HepG2 (cell line): ENCODE data around the gene GSS. TPM values are rescaled to one million over a fixed set of nuclear protein-coding genes. Genes with fewer than 3 reads are reported as not detected.

Experiments used
- ATAC-seq: fragments of 200-7000 bp; cut with Tn5 transposase; 3 replicates; pipeline ENCODE4 v1.9.1; 2020; ENCODE audit warnings: mild to moderate bottlenecking, moderate library complexity
- BruUV-seq: library from RNA; stranded (reverse); fragments of 400-500 nt; replicated peaks from 2 replicates; lab custom pipeline; 2021; lab: Mats Ljungman, UMichigan
- CTCF ChIA-PET: fragments of 300-600 bp; formaldehyde crosslinking; extraction: SDS; loops from one replicate; lab custom pipeline; 2021; ENCODE audit warnings: low total read pairs, inconsistent platforms, low intra/inter-chr PET ratio; lab: Yijun Ruan, JAX
- POLR2A ChIA-PET: fragments of 350-600 bp; sonication (Branson Sonifier 250); formaldehyde crosslinking; loops from one replicate; lab custom pipeline; 2020; ENCODE audit warnings: antibody characterized with exemption, inconsistent platforms; lab: Yijun Ruan, JAX
- DNase-seq: peaks from one replicate; pipeline ENCODE4 v3.0.0-alpha.2; 2015; ENCODE audit warnings: low spot score
- FAIRE-seq: peaks from 3 replicates; lab custom pipeline; 2011; peaks lifted over from hg19 to GRCh38; lab: Jason Lieb, UNC
- H2AFZ ChIP-seq: one replicate; pipeline ENCODE4 v1.6.1; 2011; ENCODE audit warnings: low read length, inconsistent platforms
- H3K27ac ChIP-seq: fragments of 300-600 bp; 3 replicates; pipeline ENCODE4 v1.8.0; 2011; ENCODE audit warnings: mixed run types, mild to moderate bottlenecking, mixed read lengths, low read length, inconsistent platforms; ENCODE audit not compliant: insufficient read depth; ENCODE audit errors: extremely low read length
- H3K27me3 ChIP-seq, 2 experiments: fragments of 200-600 bp in 1 of 2; 2 replicates in 1 of 2; 3 replicates in 1 of 2; pipeline versions ENCODE4 v1.6.0 to v1.8.0; 2011; ENCODE audit warnings: low read length in 2 of 2, mild to moderate bottlenecking in 2 of 2, moderate library complexity in 2 of 2, inconsistent platforms in 1 of 2; ENCODE audit not compliant: insufficient read depth in 2 of 2, control insufficient read depth in 1 of 2
- H3K36me3 ChIP-seq, 2 experiments: fragments of 200-600 bp in 1 of 2; replicated peaks in 1 of 2; 2 replicates in 1 of 2; 3 replicates in 1 of 2; pipeline versions ENCODE4 v1.5.1 to v1.8.0; 2011; ENCODE audit warnings: low read length in 2 of 2, inconsistent platforms in 1 of 2; ENCODE audit not compliant: insufficient read depth in 2 of 2, control insufficient read depth in 1 of 2
- H3K4me1 ChIP-seq: 2 replicates; pipeline ENCODE4 v1.5.1; 2012; ENCODE audit warnings: low read length, inconsistent platforms; ENCODE audit not compliant: insufficient read depth
- H3K4me2 ChIP-seq: 2 replicates; pipeline ENCODE4 v1.6.0; 2011; ENCODE audit warnings: low read depth, low read length, inconsistent platforms
- H3K4me3 ChIP-seq, 3 experiments: fragments of 200-600 bp in 1 of 3; sonication (generic), shearing (Covaris generic) in 1 of 3; replicated peaks in 1 of 3; 2 replicates each; pipeline ENCODE4 v1.5.1; 2011 to 2016; ENCODE audit warnings: low read length in 3 of 3, inconsistent platforms in 2 of 3, low read depth in 2 of 3, mild to moderate bottlenecking in 2 of 3, control low read depth in 1 of 3, mixed read lengths in 1 of 3; ENCODE audit not compliant: insufficient read depth in 1 of 3
- H3K79me2 ChIP-seq: one replicate; pipeline ENCODE4 v1.6.1; 2011; ENCODE audit warnings: low read length, inconsistent platforms; ENCODE audit not compliant: insufficient read depth
- H3K9ac ChIP-seq: 2 replicates; pipeline ENCODE4 v1.6.0; 2011; ENCODE audit warnings: mild to moderate bottlenecking, low read depth, low read length, inconsistent platforms; ENCODE audit not compliant: insufficient read depth
- H3K9me3 ChIP-seq: 2 replicates; pipeline ENCODE4 v1.5.1; 2012; ENCODE audit warnings: mild to moderate bottlenecking, low read length
- H4K20me1 ChIP-seq: 2 replicates; pipeline ENCODE4 v1.6.0; 2011; ENCODE audit warnings: inconsistent platforms, mild to moderate bottlenecking, low read length, moderate library complexity; ENCODE audit not compliant: insufficient read depth
- ARID2 ChIP-seq: sonication (generic); formaldehyde crosslinking; IDR thresholded peaks from 2 replicates; pipeline ENCODE4 v1.8.1; 2022; ENCODE audit warnings: mild to moderate bottlenecking, missing genetic modification reagents, borderline replicate concordance
- ARID4A ChIP-seq: sonication (generic); formaldehyde crosslinking; IDR thresholded peaks from 2 replicates; pipeline ENCODE4 v1.5.0; 2020; ENCODE audit warnings: mild to moderate bottlenecking, missing genetic modification reagents, borderline replicate concordance
- FOXC1 ChIP-seq: sonication (generic); formaldehyde crosslinking; IDR thresholded peaks from 2 replicates; pipeline ENCODE4 v1.8.0; 2022; ENCODE audit warnings: mild to moderate bottlenecking, missing genetic modification reagents, borderline replicate concordance
- FOXO1 ChIP-seq: sonication (generic); formaldehyde crosslinking; IDR thresholded peaks from 2 replicates; pipeline ENCODE4 v1.4.0; 2020; ENCODE audit warnings: missing genetic modification reagents
- KLF12 ChIP-seq: sonication (generic); formaldehyde crosslinking; IDR thresholded peaks from 2 replicates; pipeline ENCODE4 v1.4.0; 2020; ENCODE audit warnings: missing genetic modification reagents, borderline replicate concordance
- NFIB ChIP-seq: sonication (generic); formaldehyde crosslinking; IDR thresholded peaks from 2 replicates; pipeline ENCODE4 v1.9.0; 2021; ENCODE audit warnings: missing genetic modification reagents, mild to moderate bottlenecking, borderline replicate concordance
- TEAD2 ChIP-seq: sonication (generic); formaldehyde crosslinking; IDR thresholded peaks from 2 replicates; pipeline ENCODE4 v1.9.0; 2021; ENCODE audit warnings: missing genetic modification reagents
- TFDP2 ChIP-seq: sonication (generic); formaldehyde crosslinking; IDR thresholded peaks from 2 replicates; pipeline ENCODE4 v1.4.0; 2020; ENCODE audit warnings: missing genetic modification reagents
- ZFP36L2 ChIP-seq: sonication (generic); formaldehyde crosslinking; IDR thresholded peaks from 2 replicates; pipeline ENCODE4 v1.4.0; 2020; ENCODE audit warnings: missing genetic modification reagents
- ZNF674 ChIP-seq: sonication (generic); formaldehyde crosslinking; IDR thresholded peaks from 2 replicates; pipeline ENCODE4 v1.5.0; 2020; ENCODE audit warnings: low read depth, mild to moderate bottlenecking, missing genetic modification reagents
- WGBS: methylation state at CpG from one replicate; pipeline ENCODE4 v1.1.6; 2017; ENCODE audit warnings: low lambda C conversion rate; 5-methylcytosine and 5-hydroxymethylcytosine counted together
- in situ Hi-C: cut with HindIII; loops from 2 replicates; pipeline ENCODE4 v1.10.0; 2017; ENCODE audit warnings: low pct_unique_long_range_greater_than_20kb; ENCODE audit not compliant: extremely low pct_ligation_motif_present
- intact Hi-C: fragments of 100-400 bp; cut with micrococcal nuclease; formaldehyde crosslinking; loops from one replicate; pipeline ENCODE4 v1.10.0; 2022; ENCODE audit not compliant: unreplicated experiment
- polyA plus RNA-seq, 8 experiments: library from polyadenylated mRNA; depleted of rRNA in 3 of 8; stranded (reverse) in 7 of 8; unstranded in 1 of 8; fragments of >200 nt; fragmentation: Illumina TruSeq in 4 of 8; extraction: Trizol in 4 of 8; gene quantifications; 2 replicates each; pipeline versions ENCODE4 v1.2.1 to v1.2.3, GENCODE V29; 2011 to 2016; ENCODE audit warnings: low read depth in 4 of 8, missing spikeins in 1 of 8, mixed read lengths in 1 of 8; ENCODE audit not compliant: insufficient read depth in 1 of 8
- total RNA-seq, 5 experiments: library from RNA; depleted of rRNA; stranded (reverse); fragments of >200 nt; fragmentation: Illumina TruSeq; extraction: Trizol; gene quantifications; 2 replicates each; pipeline ENCODE4 v1.2.3, GENCODE V29; 2016; ENCODE audit warnings: low read depth in 1 of 5
- TF ChIP-seq, protein P1 (sequence below): sonication (generic); formaldehyde crosslinking; IDR thresholded peaks from 2 replicates; pipeline ENCODE4 v1.8.1; 2023; ENCODE audit warnings: mild to moderate bottlenecking, moderate library complexity, missing genetic modification reagents
- TF ChIP-seq, protein P2 (sequence below): sonication (generic); formaldehyde crosslinking; IDR thresholded peaks from 2 replicates; pipeline ENCODE4 v1.8.1; 2022; ENCODE audit warnings: mild to moderate bottlenecking, missing genetic modification reagents
- TF ChIP-seq, protein P3 (sequence below): sonication (generic); formaldehyde crosslinking; IDR thresholded peaks from 2 replicates; pipeline ENCODE4 v1.4.0; 2020; ENCODE audit warnings: missing genetic modification reagents

GSS gene
- total and polyA plus RNA-seq, 2 of the 13 experiments (the other 11 are each of a cell fraction or from before 2014, with no cell fraction given), result 80.1 to 102 TPM

DNA sequence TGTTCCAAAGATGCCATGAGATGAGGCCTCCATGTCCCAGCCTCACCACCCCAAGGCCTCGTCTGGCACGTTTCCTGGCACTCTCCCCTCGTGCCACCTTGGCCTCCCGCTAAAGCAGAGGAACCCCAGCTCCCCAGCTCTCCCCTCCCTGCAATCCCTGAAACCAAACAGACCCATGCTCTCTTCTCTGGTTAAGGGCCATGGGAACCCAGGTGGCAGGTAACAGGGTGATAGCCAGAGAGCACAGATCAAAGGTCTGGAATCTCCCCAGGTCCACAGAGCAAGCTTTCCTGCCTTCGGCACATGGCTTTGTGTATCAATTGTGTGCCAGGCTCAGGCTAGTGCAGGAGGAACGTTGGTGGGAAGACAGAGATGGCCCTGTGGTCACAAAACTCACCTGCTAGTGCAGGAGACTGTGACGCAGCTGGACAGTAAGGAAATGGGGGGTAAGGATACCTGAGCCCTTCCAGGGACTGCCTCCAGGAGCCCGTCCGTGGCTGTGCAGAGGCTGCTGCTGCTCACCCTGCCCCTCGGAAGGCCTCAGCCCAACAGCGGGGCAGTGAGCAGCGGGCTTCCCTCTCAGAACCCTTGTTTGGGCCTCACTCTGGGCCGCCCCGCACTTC, 39.0 kb upstream of the GSS start:
- ChIA-PET CTCF (no interaction called here), POLR2A (no interaction called here)
- no peaks in the 10 kb centered on the region for H3K79me2 ChIP-seq
- FAIRE-seq (peak; percentile 69), ATAC-seq (peak; percentile 65), DNase-seq (peak; percentile 64)
- H2AFZ ChIP-seq, result no peak overlapping the region
- no peaks in the 10 kb centered on the region for H3K27me3 ChIP-seq
- H3K27ac ChIP-seq, result peak overlapping the region; percentile 29
- intact Hi-C loops, result no loop called here
- H3K4me3 ChIP-seq, result no peak overlapping the region
- H3K9ac ChIP-seq, result peak overlapping the region; percentile 22; the same call in 1 of the 2 replicates
- H3K4me2 ChIP-seq, result peak overlapping the region; percentile 18; the same call in 1 of the 2 replicates
- H3K9me3 ChIP-seq, result no peaks in the 10 kb centered on the region
- in situ Hi-C loops, result no loop called here
- H3K36me3 ChIP-seq, result peaks cover 12 to 18% of the 10 kb centered on the region in 2 experiments
- BruUV-seq, result no TSS peak
- 54% methylated on average over 13 of the region's 14 CpGs for WGBS
- H3K4me1 ChIP-seq, result peaks cover 17% of the 10 kb centered on the region
- no peaks in the 10 kb centered on the region for H4K20me1 ChIP-seq
- TF ChIP-seq TEAD2 (CRISPR knock-in tag), result no peak
- TF ChIP-seq FOXO1 (CRISPR knock-in tag), result peak; percentile 27; the same call in 1 of the 2 replicates
- TF ChIP-seq ARID2 (CRISPR knock-in tag), result no peak; the same call in 1 of the 2 replicates
- peak; percentile 74 for TF ChIP-seq FOXC1
- 0 out of 2 replicates have a peak, but pooled peaks have one; percentile 26 for TF ChIP-seq ZNF674 (CRISPR knock-in tag)
- TF ChIP-seq, protein P1, sequence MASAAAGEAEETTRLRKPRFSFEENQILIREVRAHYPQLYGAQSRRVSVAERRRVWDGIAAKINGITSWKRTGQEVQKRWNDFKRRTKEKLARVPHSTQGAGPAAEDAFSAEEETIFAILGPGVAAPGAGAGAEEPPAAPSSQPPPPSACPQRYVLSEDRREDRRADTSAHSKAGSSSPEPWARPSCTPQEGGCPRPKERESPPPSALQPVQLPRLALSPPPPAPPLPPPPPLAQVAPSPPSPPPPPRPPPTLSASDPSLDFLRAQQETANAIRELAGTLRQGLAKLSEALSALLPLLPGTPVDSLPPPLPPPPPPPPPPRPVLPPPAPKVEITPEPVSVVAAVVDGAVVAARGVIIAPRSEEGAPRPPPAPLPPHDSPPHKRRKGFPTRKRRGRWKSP, result no peak
- TF ChIP-seq KLF12, result 0 out of 2 replicates have a peak, but pooled peaks have one; percentile 73
- TF ChIP-seq ZFP36L2 (CRISPR knock-in tag), result no peak
- TF ChIP-seq NFIB, result no peak
- TF ChIP-seq ARID4A, result peak; percentile 79
- TF ChIP-seq, protein P2, sequence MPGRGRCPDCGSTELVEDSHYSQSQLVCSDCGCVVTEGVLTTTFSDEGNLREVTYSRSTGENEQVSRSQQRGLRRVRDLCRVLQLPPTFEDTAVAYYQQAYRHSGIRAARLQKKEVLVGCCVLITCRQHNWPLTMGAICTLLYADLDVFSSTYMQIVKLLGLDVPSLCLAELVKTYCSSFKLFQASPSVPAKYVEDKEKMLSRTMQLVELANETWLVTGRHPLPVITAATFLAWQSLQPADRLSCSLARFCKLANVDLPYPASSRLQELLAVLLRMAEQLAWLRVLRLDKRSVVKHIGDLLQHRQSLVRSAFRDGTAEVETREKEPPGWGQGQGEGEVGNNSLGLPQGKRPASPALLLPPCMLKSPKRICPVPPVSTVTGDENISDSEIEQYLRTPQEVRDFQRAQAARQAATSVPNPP (CRISPR knock-in tag), result 0 out of 2 replicates have a peak, but pooled peaks have one; percentile 58
- TF ChIP-seq TFDP2, result peak; percentile 60
- TF ChIP-seq, protein P3, sequence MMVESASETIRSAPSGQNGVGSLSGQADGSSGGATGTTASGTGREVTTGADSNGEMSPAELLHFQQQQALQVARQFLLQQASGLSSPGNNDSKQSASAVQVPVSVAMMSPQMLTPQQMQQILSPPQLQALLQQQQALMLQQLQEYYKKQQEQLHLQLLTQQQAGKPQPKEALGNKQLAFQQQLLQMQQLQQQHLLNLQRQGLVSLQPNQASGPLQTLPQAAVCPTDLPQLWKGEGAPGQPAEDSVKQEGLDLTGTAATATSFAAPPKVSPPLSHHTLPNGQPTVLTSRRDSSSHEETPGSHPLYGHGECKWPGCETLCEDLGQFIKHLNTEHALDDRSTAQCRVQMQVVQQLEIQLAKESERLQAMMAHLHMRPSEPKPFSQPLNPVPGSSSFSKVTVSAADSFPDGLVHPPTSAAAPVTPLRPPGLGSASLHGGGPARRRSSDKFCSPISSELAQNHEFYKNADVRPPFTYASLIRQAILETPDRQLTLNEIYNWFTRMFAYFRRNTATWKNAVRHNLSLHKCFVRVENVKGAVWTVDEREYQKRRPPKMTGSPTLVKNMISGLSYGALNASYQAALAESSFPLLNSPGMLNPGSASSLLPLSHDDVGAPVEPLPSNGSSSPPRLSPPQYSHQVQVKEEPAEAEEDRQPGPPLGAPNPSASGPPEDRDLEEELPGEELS (CRISPR knock-in tag), result no peak
